ENCODE data around the gene KIAA0825.

KIAA0825 gene

GRCh38 chr5:94623011-94623410 is 4.6 kb upstream of the KIAA0825 start:
- no peak for TF ChIP-seq CTCF (IDR thresholded peaks at IDR 0.05; ENCODE audit: insufficient read depth, low read depth, low read length, missing control alignments)
- DNase-seq (ENCODE audit: low read depth), result no peak
- H3K4me3 ChIP-seq (ENCODE audit: low read depth, low read length), result no peak overlapping the region

GRCh38 chr5:94621763-94622162 is 3.4 kb upstream of the KIAA0825 start:
- no peak overlapping the region for H3K4me3 ChIP-seq (ENCODE audit: low read depth, low read length)
- no peak for TF ChIP-seq CTCF (IDR thresholded peaks at IDR 0.05; ENCODE audit: insufficient read depth, low read depth, low read length, missing control alignments)
- DNase-seq (ENCODE audit: low read depth), result no peak

GRCh38 chr5:94620256-94620655 is 1.9 kb upstream of the KIAA0825 start:
- H3K4me3 ChIP-seq (ENCODE audit: low read depth, low read length), result no peak overlapping the region
- DNase-seq (ENCODE audit: low read depth), result no peak
- no peak for TF ChIP-seq CTCF (IDR thresholded peaks at IDR 0.05; ENCODE audit: insufficient read depth, low read depth, low read length, missing control alignments)

GRCh38 chr5:94618029-94618492 is 343 bp downstream of the KIAA0825 start:
- TF ChIP-seq CTCF (IDR thresholded peaks at IDR 0.05; ENCODE audit: insufficient read depth, low read depth, low read length, missing control alignments), result no peak
- DNase-seq (ENCODE audit: low read depth), result peak; percentile 56
- peak overlapping the region; percentile 82 for H3K4me3 ChIP-seq (ENCODE audit: low read depth, low read length)

GRCh38 chr5:94615862-94616261 is 2.5 kb downstream of the KIAA0825 start:
- H3K4me3 ChIP-seq (ENCODE audit: low read depth, low read length), result no peak overlapping the region
- DNase-seq (ENCODE audit: low read depth), result no peak
- TF ChIP-seq CTCF (IDR thresholded peaks at IDR 0.05; ENCODE audit: insufficient read depth, low read depth, low read length, missing control alignments), result no peak

- no peak for TF ChIP-seq CTCF (IDR thresholded peaks at IDR 0.05; ENCODE audit: insufficient read depth, low read depth, low read length, missing control alignments)
- H3K4me3 ChIP-seq (ENCODE audit: low read depth, low read length), result no peak overlapping the region
- DNase-seq (ENCODE audit: low read depth), result no peak
Observed at GRCh38 chr5:94614156-94614805, 4.1 kb downstream of the KIAA0825 start.

- TF ChIP-seq CTCF (IDR thresholded peaks at IDR 0.05; ENCODE audit: insufficient read depth, low read depth, low read length, missing control alignments), result peak; percentile 16
- DNase-seq (ENCODE audit: low read depth), result peak; percentile 40
- no peak overlapping the region for H3K4me3 ChIP-seq (ENCODE audit: low read depth, low read length)
Observed at GRCh38 chr5:94613583-94613982, 4.8 kb downstream of the KIAA0825 start.

Data from GM12865 (cell line).